Measurements from ENCODE around the gene YES1. TPM values are rescaled to one million over a fixed set of nuclear protein-coding genes. Genes with fewer than 3 reads are reported as not detected.

YES1 gene
- total and polyA plus RNA-seq, 2 donors (not counting 3 experiments of a cell fraction or from before 2014, with no cell fraction given) = 16.5 to 92.3 TPM

DNA sequence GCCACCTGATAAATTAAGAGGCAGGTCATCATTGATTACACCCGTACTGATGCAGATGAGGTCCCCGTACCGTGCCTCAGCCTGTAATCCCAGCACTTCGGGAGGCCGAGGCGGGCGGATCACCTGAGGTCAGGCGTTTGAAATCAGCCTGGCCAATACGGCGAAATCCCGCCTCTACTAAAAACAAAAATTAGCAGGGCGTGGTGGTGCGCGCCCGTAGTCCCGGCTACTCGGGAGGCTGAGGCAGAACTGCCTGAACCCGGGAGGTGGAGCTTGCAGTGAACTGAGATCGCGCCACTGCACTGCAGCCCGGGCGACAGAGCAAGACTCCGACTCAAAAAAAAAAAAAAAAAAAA lies 98.9 kb downstream of the YES1 start:
- CTCF ChIA-PET = interaction anchor here (0.6 to 2.1 kb wide), 23 partner anchors 8 to 445 kb away, joined by 3 to 33 read pairs (median 5); partner anchors contain the start of genes THOC1 and TYMS
- Histone ChIP-seq H3K27me3 (ENCODE audit: control insufficient read depth in 2 of 2, insufficient read depth in 2 of 2, low read length in 2 of 2) (no peaks in the 10 kb centered on the region), H3K9me3 (replicated peaks; ENCODE audit: control insufficient read depth, insufficient read depth, low read length) (no peaks in the 10 kb centered on the region), H3K4me3 (replicated peaks in 1 of 3; ENCODE audit: insufficient read depth in 1 of 3, low read depth in 1 of 3, low read length in 3 of 3) (peak overlapping the region in 2 of 3 experiments; percentile 32 to 74), H3K36me3 (ENCODE audit: control insufficient read depth in 2 of 2, extremely low read depth in 1 of 2, insufficient read depth in 2 of 2, low read length in 2 of 2) (peaks cover 2 to 3% of the 10 kb centered on the region in 2 experiments), H3K4me2 (ENCODE audit: insufficient read depth, low read length) (peak overlapping the region; percentile 54), H3K9ac (replicated peaks; ENCODE audit: extremely low read depth, insufficient read depth, low read length) (no peak overlapping the region), H3K79me2 (ENCODE audit: control insufficient read depth, insufficient read depth, low read length) (peaks cover 34% of the 10 kb centered on the region), H2AFZ (ENCODE audit: low read depth, low read length) (peak overlapping the region; percentile 74), H3K27ac (ENCODE audit: insufficient read depth, low read depth, low read length) (no peak overlapping the region), H3K9me1 (replicated peaks; ENCODE audit: control insufficient read depth, extremely low read depth, insufficient read depth, low read length) (no peaks in the 10 kb centered on the region), H3K4me1 (ENCODE audit: control insufficient read depth, extremely low read depth, insufficient read depth, low read length) (peaks cover 5% of the 10 kb centered on the region), H4K20me1 (replicated peaks; ENCODE audit: control insufficient read depth, extremely low read depth, insufficient read depth, low read length) (no peaks in the 10 kb centered on the region)
- dilution Hi-C loops (cut with MboI; ENCODE audit: extremely low pct_ligation_motif_present, low sequenced_read_pairs) = no loop called here
- intact Hi-C loops (cut with micrococcal nuclease) = loop anchor here (2.0 kb wide), 1 partner anchor 54 kb away; no protein-coding TSS in a partner anchor
- POLR2A ChIA-PET = interaction anchor here (0.6 to 1.3 kb wide), 3 partner anchors 10 to 117 kb away, joined by 3 to 6 read pairs (median 4); no protein-coding TSS in a partner anchor
- DNase-seq (ENCODE audit: low read depth, low spot score) (no peak), FAIRE-seq (no peak)
- TF ChIP-seq GATA2 (IDR thresholded peaks at IDR 0.05; ENCODE audit: insufficient read depth, insufficient read length, low read depth, low read length) (no peak), MYC (IDR thresholded peaks at IDR 0.05; ENCODE audit: low read depth, low read length) (no peak), POLR2AphosphoS5 (IDR thresholded peaks at IDR 0.05; ENCODE audit: insufficient read depth, low read depth, low read length) (no peak)
- no TSS peak for BruUV-seq (replicated peaks)

DNA sequence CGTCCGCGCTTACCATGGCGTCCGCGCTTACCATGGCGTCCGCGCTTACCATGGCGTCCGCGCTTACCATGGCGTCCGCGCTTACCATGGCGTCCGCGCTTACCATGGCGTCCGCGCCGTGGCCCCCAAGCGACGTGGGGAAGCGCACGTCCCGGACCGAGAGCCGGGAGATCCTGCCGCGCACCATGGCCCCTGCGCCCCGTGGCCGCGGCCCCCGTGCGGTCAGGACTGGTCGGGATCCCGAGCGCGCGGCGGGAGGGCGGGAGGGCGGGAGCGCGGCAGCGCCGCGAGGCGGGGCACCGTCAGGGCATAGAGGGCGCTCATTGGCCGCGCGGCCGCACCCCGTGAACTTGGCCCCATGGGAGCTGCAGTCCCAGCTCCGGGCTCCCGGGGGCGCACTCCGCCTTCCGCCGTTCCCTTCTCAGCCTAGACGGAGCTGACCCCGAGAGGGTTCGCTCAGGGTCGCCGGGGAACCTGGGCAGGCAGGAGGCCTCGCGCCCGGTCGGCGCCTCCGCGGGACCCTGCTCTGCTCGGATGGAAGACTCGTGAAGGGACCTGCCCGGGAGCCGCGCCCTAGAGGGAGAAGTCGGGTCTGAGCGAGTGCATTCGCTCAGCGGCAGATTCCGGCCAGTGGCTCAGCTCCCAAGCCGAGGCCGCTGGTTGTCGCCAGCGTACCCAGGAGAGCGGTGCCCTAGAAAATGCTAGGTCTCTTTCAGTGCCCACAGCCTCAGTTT lies 99.5 kb downstream of the YES1 start, which contains the start of gene ENOSF1:
ENOSF1 (minus strand) TSS at position 230 of the 734 bp plus-strand sequence; CDS start at position 187, 43 bp downstream.
- Histone ChIP-seq H3K4me1 (ENCODE audit: control insufficient read depth, extremely low read depth, insufficient read depth, low read length) (peaks cover 5% of the 10 kb centered on the region), H3K4me2 (ENCODE audit: insufficient read depth, low read length) (peak within 1 kb of the TSS; percentile 79), H2AFZ (ENCODE audit: low read depth, low read length) (peak within 1 kb of the TSS; percentile 74), H3K9me3 (replicated peaks; ENCODE audit: control insufficient read depth, insufficient read depth, low read length) (no peaks in the 10 kb centered on the region), H3K9me1 (replicated peaks; ENCODE audit: control insufficient read depth, extremely low read depth, insufficient read depth, low read length) (no peaks in the 10 kb centered on the region), H3K36me3 (ENCODE audit: control insufficient read depth in 2 of 2, extremely low read depth in 1 of 2, insufficient read depth in 2 of 2, low read length in 2 of 2) (peaks cover 2 to 3% of the 10 kb centered on the region in 2 experiments), H3K79me2 (ENCODE audit: control insufficient read depth, insufficient read depth, low read length) (peaks cover 36% of the 10 kb centered on the region), H3K27ac (ENCODE audit: insufficient read depth, low read depth, low read length) (peak within 1 kb of the TSS; percentile 49), H3K4me3 (replicated peaks in 1 of 3; ENCODE audit: insufficient read depth in 1 of 3, low read depth in 1 of 3, low read length in 3 of 3) (peak within 1 kb of the TSS; percentile 74 to 84 (median 82)), H3K27me3 (ENCODE audit: control insufficient read depth in 2 of 2, insufficient read depth in 2 of 2, low read length in 2 of 2) (no peaks in the 10 kb centered on the region), H3K9ac (replicated peaks; ENCODE audit: extremely low read depth, insufficient read depth, low read length) (peak within 1 kb of the TSS; percentile 72), H4K20me1 (replicated peaks; ENCODE audit: control insufficient read depth, extremely low read depth, insufficient read depth, low read length) (no peaks in the 10 kb centered on the region)
- DNase-seq (ENCODE audit: low read depth, low spot score) (peak; percentile 84), FAIRE-seq (no peak)
- ChIA-PET POLR2A (interaction anchor here (0.6 to 1.3 kb wide), 3 partner anchors 9 to 118 kb away, joined by 3 to 6 read pairs (median 4); no protein-coding TSS in a partner anchor), CTCF (interaction anchor here (0.6 to 2.1 kb wide), 27 partner anchors 8 to 460 kb away, joined by 3 to 33 read pairs (median 5); partner anchors contain the start of genes THOC1 and TYMS)
- TF ChIP-seq FOS (IDR thresholded peaks at IDR 0.05; ENCODE audit: borderline replicate concordance, insufficient read depth, low read length) (no peak), POLR2AphosphoS5 (IDR thresholded peaks at IDR 0.05; ENCODE audit: insufficient read depth, low read depth, low read length) (peak; percentile 82), EZH2 (IDR thresholded peaks at IDR 0.05; ENCODE audit: borderline replicate concordance, low read depth, low read length, severe bottlenecking) (no peak), MYC (IDR thresholded peaks at IDR 0.05; ENCODE audit: low read depth, low read length) (no peak), GATA2 (IDR thresholded peaks at IDR 0.05; ENCODE audit: insufficient read depth, insufficient read length, low read depth, low read length) (no peak), JUN (IDR thresholded peaks at IDR 0.05; ENCODE audit: borderline replicate concordance, insufficient read depth, insufficient read length, low read depth) (no peak), POLR2A (IDR thresholded peaks at IDR 0.05; ENCODE audit: low read depth, low read length) (peak; percentile 51)
- TF ChIP-seq, protein P1, sequence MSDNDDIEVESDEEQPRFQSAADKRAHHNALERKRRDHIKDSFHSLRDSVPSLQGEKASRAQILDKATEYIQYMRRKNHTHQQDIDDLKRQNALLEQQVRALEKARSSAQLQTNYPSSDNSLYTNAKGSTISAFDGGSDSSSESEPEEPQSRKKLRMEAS (IDR thresholded peaks at IDR 0.05; ENCODE audit: insufficient read depth, insufficient read length) = no peak
- TF ChIP-seq, protein P2, sequence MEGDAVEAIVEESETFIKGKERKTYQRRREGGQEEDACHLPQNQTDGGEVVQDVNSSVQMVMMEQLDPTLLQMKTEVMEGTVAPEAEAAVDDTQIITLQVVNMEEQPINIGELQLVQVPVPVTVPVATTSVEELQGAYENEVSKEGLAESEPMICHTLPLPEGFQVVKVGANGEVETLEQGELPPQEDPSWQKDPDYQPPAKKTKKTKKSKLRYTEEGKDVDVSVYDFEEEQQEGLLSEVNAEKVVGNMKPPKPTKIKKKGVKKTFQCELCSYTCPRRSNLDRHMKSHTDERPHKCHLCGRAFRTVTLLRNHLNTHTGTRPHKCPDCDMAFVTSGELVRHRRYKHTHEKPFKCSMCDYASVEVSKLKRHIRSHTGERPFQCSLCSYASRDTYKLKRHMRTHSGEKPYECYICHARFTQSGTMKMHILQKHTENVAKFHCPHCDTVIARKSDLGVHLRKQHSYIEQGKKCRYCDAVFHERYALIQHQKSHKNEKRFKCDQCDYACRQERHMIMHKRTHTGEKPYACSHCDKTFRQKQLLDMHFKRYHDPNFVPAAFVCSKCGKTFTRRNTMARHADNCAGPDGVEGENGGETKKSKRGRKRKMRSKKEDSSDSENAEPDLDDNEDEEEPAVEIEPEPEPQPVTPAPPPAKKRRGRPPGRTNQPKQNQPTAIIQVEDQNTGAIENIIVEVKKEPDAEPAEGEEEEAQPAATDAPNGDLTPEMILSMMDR (IDR thresholded peaks at IDR 0.05; ENCODE audit: extremely low read depth in 1 of 2, insufficient read depth in 1 of 2, low read depth in 1 of 2, low read length in 2 of 2) = peak; percentile 72 to 92
- BruUV-seq (replicated peaks) = TSS peak; percentile 42
- dilution Hi-C loops (cut with MboI; ENCODE audit: extremely low pct_ligation_motif_present, low sequenced_read_pairs) (no loop called here), intact Hi-C loops (cut with micrococcal nuclease) (loop anchor here (1.0 to 2.0 kb wide), 3 partner anchors 54 to 127 kb away; no protein-coding TSS in a partner anchor)

Measured in endothelial cell of umbilical vein (primary cell).